ENCODE data around the gene TMEM238L.
"Not testable (repeated sequence)": the region's sequence is repeated elsewhere in the genome, so short reads cannot be mapped to it uniquely, and the experiment has no call there.

TMEM238L gene, protein sequence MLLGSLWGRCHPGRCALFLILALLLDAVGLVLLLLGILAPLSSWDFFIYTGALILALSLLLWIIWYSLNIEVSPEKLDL

GRCh38 chr17:10803830-10804475 lies at the start of gene TMEM238L:
TMEM238L (minus strand) TSS chr17:10804099; CDS start chr17:10803963, 136 bp downstream.
- no peak for FAIRE-seq

GRCh38 chr17:10846636-10847035 lies 42.7 kb upstream of the TMEM238L start:
- not testable (repeated sequence) for FAIRE-seq

DNA sequence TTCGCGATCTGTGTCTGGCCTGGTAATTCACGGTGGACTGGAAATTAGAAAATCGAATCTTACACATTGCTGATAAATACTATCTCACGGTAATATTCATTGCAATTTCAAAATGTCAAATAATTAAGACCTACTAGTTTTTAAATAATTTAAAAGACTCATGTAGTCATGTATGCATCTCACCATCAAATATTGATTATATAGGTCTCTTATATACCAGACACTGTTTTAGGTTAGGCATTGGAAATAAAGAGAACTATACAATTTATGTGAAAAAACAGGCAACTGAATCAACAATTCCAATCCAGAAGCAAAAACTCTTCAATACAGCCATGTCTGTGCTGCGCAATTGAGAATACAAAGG lies 41.5 kb upstream of the TMEM238L start:
- FAIRE-seq: no peak

GRCh38 chr17:10844621-10845387 lies 40.9 kb upstream of the TMEM238L start:
- FAIRE-seq: no peak

DNA sequence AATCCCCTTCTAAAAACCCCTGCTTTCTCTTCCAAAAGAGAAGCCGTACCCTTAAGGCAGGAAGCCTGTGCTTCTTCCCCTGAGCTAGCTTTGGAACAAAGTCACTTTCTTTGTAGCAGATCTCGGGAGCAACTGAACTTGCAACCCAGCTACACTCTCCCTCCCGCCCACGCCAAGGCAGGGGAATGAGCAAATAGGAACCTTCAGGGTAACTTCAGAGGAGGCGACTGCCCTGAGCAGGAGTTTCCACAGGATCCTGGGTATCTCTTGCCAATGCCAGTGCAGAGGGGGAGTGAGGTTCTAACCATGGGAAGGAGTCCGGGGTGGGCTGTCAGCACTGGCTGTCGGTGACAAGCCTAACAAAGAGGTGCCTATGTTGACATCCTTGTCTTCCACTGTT lies 39.9 kb upstream of the TMEM238L start:
- FAIRE-seq: no peak

DNA sequence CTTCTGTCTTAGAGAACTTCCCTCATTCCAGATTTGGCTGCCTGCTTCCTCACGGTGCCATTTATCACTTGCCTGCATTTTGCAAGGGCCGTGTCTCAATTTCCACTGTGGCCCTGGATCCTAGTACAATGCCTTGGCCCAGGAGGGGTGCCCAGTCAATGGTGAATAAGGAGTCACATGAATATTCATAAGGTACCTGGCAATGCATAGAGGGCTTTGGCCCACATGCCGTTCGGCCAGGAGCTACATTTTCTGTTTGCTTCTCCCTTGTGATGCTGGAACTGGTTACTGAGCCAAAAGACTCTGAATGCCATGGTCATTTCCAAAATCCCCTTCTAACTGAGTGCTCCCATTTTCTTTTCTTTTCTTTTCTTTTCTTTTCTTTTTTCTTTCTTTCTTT lies 38.8 kb upstream of the TMEM238L start:
- no peak for FAIRE-seq

DNA sequence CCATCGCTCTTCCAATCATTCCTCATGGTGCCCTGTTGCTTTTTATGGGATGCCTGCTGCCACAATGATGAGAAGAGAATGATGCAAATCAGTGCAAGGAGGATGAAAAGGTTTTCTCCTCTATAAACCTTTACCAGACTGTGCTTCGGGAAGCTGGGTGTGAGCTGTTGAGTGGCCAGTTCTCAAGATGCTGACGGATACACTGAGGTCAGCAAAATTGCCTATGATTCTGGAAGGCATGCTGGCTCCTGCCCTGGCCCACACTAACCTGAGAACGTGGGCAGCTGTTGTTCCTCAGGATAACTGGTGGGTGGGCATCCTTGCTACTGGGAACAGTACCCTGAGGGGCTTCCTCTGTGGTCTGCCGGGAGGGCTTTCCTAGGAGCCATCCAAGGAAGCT lies 34.8 kb upstream of the TMEM238L start:
- no peak for FAIRE-seq

DNA sequence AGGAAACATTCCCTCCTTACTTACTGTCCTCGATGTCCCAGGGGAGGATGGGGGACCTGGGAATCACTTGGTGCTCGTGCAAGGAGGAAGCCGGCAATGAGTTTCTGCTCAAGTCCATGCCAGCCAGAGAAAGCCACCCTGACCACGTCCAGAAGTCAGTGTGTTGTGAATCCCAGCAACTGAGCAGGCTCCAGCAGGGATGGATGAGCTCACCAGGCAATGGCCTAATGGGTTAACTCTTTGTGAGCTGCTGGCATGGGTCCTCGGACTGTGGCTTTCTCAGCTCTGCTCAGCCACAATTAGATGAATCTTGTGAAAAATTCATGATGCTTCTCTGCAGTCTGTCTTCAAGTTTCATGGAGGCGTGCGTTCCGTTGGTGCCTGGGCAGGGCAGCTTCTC lies 34.0 kb upstream of the TMEM238L start, which contains the start of gene PIRT:
Gene PIRT, minus strand, starts transcription at position 167 of the 400 bp plus-strand sequence. CDS start 12,442 bp downstream, outside the sequence.
- no peak for FAIRE-seq

DNA sequence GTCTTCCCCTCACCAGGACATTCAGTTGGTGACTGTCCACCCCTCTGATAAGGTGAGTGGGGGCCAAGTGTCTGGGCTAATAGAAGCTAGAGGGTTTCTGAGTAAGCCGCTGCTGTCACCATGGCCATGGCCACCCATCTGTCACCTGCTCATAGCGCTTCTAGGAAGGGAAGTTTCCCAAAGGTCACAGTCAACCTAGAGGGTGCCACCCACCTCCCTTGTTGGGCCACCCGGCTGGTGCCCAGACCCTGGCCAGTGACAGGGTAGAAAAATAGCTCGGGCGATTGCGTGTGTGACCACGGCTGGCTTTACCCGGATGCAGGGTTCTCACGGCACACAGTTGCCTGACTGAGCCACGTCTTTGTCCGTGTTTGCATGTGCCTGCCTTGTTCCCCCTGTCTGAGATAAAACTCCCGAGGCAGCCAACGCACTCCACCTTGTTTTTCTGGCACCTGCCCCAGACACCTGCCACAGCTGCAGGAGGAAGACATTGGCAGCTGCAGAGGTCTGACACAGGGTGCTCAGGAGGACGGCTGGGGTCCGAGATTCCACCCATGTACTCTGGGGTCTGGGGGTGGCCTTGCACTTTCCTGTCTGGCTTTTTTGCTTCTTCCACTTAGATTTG lies 33.2 kb upstream of the TMEM238L start:
- no peak for FAIRE-seq

DNA sequence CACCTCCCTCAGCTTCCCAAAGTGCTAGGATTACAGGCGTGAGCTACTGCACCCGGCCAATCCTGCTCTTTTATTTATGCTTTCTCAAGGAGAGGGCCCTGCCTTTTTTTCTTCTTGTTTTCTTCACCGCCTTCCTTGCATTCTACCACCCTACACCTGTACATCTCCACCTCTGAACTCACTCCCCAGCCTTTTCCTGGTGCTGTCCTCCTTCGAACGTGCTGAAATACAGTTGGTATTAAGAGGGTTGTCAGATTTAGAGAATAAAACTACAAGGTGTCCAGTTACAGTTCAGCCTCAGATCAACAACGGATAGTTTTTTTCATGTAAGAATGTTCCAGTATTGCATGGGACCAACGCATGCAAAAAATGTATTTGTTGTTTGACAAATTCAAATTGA lies 32.2 kb upstream of the TMEM238L start:
- FAIRE-seq: no peak

DNA sequence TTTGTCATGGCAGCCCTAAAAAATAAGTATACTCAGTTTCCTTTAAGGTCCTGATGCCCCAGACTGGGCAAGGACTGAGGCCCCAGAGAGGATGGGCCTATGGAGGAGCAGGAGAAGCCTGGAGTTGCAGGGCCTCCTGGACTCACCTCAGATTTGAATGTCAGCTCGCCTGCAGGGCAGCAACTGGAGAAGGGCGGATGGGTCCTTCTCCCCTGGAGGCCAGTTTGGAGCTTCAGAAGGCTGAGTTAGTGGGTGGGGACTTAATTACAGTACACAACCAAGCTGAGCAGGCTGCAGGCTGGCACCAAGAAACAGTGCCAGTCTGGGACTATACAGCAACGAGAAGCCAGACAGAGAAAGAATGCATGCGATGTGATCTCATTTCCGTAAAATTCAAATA lies 27.8 kb upstream of the TMEM238L start:
- no peak for FAIRE-seq

DNA sequence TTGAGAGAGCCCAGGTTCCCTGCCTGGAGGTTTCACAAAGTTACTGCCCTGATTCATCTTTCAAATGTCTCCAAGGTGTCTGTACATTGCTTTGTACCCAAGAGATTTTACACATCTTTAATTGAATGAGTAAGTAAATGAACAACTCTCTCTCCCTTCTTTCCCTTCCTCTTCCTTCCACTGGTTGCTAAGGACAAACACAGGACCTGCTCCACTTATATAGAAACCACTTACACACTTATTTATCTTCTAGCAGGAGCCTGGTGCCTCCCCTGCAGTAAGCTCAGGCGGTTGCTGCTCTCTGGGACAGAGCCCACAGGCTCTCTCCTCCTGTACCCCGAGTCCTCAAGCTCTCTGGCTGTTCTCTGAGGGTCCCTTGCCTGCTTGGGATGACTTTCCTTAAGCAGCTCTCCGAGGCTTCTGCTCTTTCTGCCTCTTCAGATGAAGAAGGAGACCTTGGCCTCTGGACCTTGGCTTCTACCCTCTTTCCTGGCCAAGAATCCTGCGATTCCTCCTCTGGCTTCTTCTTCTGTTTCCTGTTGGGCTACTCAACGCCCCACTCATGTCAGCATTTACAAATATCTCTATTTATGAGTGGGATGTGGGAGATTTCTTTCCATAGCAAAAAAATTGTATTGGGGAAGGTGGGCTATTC lies 24.1 kb upstream of the TMEM238L start:
- FAIRE-seq: no peak

- FAIRE-seq: no peak
These were observed 21.0 kb upstream of the TMEM238L start for GRCh38 chr17:10824874-10825273.

GRCh38 chr17:10821770-10822169 lies 17.9 kb upstream of the TMEM238L start:
- FAIRE-seq: no peak

- no peak for FAIRE-seq
These were observed 17.2 kb upstream of the TMEM238L start for GRCh38 chr17:10821054-10821453.

GRCh38 chr17:10815319-10815718 lies 11.4 kb upstream of the TMEM238L start:
- FAIRE-seq: no peak

- FAIRE-seq: no peak
These were observed 10.2 kb upstream of the TMEM238L start for GRCh38 chr17:10814075-10814474.

DNA sequence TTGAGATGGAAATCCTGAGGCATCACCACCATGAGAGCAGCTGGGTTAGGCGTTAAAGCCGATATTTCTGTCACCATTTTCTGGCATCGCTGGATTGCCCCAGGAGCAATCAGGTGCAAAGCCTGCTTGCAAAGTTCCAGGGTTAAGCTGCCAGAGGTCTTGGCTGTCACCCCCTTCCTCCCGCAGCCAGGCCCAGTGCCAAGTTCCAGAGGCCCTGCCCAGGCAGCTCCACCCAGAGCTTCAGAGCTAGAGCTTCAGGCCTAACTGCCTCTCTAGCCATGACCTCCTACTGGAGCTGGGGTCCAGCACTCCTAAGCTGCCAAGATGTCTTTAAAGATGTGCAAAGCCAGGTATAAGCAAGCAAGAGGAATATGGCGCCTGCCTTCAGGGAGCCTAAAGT lies 8.8 kb upstream of the TMEM238L start:
- FAIRE-seq: no peak

- FAIRE-seq: no peak
These were observed 5.7 kb upstream of the TMEM238L start for GRCh38 chr17:10809605-10810004.

DNA sequence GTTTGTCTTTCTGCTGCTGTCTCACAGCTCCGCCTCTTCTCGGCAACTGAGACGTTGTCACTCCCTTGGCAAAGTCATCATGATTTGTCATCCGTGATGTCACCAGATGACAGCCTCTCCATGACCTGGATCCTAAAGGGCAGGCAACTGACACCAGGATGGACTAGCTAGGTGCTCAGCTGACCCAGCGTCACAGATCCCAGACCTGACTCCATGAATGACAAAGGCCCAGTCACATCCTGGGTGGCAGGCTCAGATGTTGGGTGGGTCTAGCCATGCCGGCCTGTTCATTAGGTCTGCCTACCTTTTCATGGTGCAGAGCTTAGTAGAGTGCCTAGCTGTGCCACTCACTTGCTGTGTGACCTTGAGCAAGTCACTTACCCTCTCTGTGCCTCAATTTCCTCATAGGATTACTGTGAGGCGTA lies 3.8 kb upstream of the TMEM238L start:
- no peak for FAIRE-seq

- no peak for FAIRE-seq
These were observed 2.8 kb upstream of the TMEM238L start for GRCh38 chr17:10806545-10807262.

DNA sequence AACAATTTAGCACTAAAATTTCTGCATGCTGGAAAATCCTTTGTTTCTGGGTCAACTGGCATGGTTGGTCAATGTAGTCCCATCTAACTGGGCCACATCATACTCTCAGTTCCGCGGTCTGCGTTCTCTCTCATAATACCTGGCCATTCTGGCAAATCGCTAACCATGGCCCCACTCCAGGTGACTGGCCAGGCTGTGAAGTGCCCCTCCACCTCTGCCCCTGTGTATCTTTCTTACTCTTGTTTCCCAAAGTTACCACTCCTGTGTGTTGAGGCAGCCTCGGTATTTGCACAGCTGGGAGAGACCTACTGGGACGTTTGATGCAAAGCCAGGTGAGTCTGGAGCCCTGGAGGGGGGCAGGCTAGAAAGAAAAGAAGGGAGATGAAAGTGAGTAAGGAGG lies 2.0 kb upstream of the TMEM238L start:
- FAIRE-seq: no peak

DNA sequence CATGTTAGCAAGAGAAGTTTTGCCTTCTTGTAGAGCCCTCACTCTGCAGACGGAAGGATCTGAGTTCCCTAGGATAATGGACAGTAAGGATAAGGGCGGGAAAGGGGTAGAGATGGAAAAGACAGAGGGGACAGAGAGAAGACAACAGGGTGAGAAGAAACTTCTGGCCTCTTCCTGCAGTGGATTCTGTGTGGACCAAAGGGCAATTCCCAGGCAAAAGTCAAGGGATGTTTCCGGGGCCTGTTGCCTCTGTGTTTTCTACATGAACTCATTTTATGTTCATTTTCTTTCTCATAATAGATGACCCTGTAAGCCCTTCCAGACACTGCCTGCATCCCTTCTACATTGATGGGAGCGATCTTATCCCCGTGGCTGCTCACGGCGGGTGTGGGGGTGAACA lies 647 bp upstream of the TMEM238L start:
- FAIRE-seq: no peak

All from G401.6 (cell line).